ENCODE measurements around the gene TRMT44. TPM values are rescaled to one million over a fixed set of nuclear protein-coding genes. Genes with fewer than 3 reads are reported as not detected.

The TRMT44 gene
- total RNA-seq, 1 donor from 2014 or later, result 20.1 TPM

DNA sequence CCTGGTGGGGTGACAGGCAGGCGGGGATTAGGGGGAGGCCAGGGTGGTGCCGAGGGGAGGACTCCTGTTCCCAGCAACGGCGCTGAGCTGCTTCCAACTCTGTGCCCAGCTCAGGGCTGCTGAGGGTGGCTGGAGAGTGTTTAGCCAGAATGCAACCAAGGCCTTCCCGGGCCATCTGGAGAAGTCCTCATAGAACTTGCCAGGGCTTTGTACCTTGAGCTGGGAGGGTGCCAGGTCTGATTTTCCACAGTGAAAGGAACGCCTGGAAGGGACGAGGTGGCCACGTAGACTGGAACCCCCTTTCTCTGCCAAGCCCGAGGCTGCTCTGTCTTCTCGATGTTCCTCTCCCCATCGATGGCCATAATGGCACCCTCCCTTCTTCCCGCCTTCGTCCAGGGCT lies 82.6 kb downstream of the TRMT44 start:
- Mint-ChIP-seq H3K4me1 (no peaks in the 10 kb centered on the region), H3K27ac (ENCODE audit: unreplicated experiment) (no peak overlapping the region), H3K27me3 (ENCODE audit: low read depth) (no peaks in the 10 kb centered on the region), H3K9me3 (peaks cover 5% of the 10 kb centered on the region), H3K36me3 (ENCODE audit: low read depth) (no peaks in the 10 kb centered on the region), H3K4me3 (no peak overlapping the region)
- DNase-seq (ENCODE audit: low read depth, low spot score), result no peak
- TF ChIP-seq, protein P1, sequence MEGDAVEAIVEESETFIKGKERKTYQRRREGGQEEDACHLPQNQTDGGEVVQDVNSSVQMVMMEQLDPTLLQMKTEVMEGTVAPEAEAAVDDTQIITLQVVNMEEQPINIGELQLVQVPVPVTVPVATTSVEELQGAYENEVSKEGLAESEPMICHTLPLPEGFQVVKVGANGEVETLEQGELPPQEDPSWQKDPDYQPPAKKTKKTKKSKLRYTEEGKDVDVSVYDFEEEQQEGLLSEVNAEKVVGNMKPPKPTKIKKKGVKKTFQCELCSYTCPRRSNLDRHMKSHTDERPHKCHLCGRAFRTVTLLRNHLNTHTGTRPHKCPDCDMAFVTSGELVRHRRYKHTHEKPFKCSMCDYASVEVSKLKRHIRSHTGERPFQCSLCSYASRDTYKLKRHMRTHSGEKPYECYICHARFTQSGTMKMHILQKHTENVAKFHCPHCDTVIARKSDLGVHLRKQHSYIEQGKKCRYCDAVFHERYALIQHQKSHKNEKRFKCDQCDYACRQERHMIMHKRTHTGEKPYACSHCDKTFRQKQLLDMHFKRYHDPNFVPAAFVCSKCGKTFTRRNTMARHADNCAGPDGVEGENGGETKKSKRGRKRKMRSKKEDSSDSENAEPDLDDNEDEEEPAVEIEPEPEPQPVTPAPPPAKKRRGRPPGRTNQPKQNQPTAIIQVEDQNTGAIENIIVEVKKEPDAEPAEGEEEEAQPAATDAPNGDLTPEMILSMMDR (conservative IDR thresholded peaks at IDR 0.05), result no peak

DNA sequence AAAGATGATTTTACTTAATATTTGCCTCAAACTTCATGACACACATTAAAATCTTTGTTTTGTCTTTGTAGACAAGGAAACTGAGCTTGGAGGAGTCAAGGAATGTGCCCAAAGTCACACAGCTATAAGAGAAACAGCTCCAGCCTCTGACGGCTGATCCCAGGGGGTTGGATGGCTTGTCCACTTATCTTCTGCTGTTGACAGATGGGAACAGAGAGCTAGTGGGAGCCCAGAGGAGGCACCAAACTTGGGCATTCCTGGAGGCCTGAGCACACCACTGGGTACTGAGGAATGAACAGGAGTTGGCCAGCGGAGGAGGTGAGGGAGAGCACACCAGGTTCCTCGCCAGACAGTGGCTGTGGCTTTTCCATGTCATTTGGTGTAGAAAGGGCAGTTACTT lies 83.2 kb downstream of the TRMT44 start:
- TF ChIP-seq, protein P1 (conservative IDR thresholded peaks at IDR 0.05), result no peak
- DNase-seq (ENCODE audit: low read depth, low spot score), result no peak
- Mint-ChIP-seq H3K9me3 (peaks cover 5% of the 10 kb centered on the region), H3K4me1 (no peaks in the 10 kb centered on the region), H3K4me3 (no peak overlapping the region), H3K36me3 (ENCODE audit: low read depth) (no peaks in the 10 kb centered on the region), H3K27me3 (ENCODE audit: low read depth) (no peaks in the 10 kb centered on the region), H3K27ac (ENCODE audit: unreplicated experiment) (no peak overlapping the region)

DNA sequence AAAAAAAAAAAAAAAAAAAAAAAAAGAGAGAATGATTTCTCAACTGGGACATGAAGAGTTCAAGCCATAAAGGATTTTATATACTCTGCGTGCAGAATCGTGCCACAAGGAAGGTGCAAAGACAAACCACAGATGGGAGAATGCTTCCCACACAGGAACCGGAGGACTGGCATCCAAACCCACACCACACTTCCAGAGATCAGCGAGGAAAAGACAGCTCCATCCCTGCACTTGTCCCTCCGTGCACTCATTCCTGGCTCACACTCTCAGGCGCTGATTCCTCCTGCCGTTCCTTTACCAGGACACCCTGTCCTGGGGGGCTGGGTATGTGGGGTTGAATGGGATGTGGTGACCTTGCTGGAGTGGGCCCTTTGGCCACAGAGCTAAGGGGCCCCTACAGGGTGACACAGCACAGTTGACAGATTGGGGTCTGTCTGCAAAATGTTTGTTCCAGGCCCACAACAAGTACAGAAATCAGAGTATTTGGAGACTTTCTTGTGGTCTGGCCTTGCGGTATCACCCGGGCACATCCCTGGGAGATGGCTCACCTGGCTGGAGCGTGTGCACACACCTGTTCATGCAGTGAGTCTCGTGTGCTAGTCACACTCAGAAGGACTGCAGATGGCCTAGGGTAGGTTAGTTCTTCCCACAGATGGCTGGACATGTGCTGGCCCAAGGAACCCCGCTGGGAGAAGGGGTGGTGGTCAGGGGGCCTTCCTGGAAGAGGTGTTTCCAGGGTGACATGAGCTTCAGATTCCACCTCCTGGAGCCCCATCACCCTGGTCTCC lies 84.2 kb downstream of the TRMT44 start:
- H3K27me3 Mint-ChIP-seq (ENCODE audit: low read depth), result no peaks in the 10 kb centered on the region

DNA sequence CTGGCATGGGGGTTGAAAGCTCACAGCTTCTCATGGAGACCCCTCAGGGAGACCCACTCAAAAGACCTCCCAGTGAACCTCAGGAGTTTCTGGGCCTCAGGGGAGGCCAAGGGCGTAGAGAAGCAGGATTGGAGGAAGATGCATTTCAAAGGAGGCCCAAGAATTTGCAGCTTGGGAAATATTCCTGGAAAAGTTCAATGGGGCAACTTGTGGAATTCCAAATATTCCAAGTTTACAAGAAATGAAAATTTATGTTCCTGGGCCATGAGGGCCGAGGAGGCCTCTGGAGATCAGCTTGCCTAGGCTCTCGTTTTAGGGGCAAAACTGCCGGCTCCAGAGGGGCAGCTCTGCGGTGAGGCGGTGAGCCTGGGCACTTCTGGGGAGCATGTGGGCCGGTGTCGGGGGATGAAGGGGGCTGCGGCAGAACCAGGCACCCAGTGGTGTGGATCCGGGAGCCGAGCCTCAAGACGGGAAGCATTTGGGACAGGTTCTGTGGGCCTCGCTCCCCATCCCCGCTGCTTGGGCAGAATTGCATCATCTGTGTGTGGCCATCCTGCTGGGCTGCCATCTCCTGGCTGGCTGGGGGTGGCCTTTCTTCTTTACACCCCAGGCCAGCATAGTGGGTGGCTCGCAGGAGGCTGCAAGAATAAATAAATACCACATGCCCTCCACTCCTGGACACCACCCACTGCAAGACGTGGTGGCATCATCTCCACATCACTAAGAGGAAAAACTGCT lies 85.0 kb downstream of the TRMT44 start:
- H3K27ac Mint-ChIP-seq (ENCODE audit: unreplicated experiment), result no peak overlapping the region
- peaks cover under 1% of the 10 kb centered on the region for H3K9me3 Mint-ChIP-seq
- TF ChIP-seq, protein P1 (conservative IDR thresholded peaks at IDR 0.05), result no peak
- H3K4me1 Mint-ChIP-seq, result no peaks in the 10 kb centered on the region
- no peak for DNase-seq (ENCODE audit: low read depth, low spot score)
- no peaks in the 10 kb centered on the region for H3K27me3 Mint-ChIP-seq (ENCODE audit: low read depth)
- H3K36me3 Mint-ChIP-seq (ENCODE audit: low read depth), result no peaks in the 10 kb centered on the region
- no peak overlapping the region for H3K4me3 Mint-ChIP-seq

More for the DNA sequence above, 84.2 kb downstream of the TRMT44 start:
- Mint-ChIP-seq H3K27ac (ENCODE audit: unreplicated experiment) (no peak overlapping the region), H3K36me3 (ENCODE audit: low read depth) (no peaks in the 10 kb centered on the region), H3K9me3 (peaks cover 5% of the 10 kb centered on the region), H3K4me1 (no peaks in the 10 kb centered on the region), H3K4me3 (no peak overlapping the region)
- DNase-seq (ENCODE audit: low read depth, low spot score), result no peak
- TF ChIP-seq, protein P1 (conservative IDR thresholded peaks at IDR 0.05), result no peak

Other genes with a start within 250 kb of the TRMT44 start
- 2.5 and 2.7 TPM in 2 replicates for gene SH3TC1, start 241.5 kb upstream of the TRMT44 start, total RNA-seq
- 3.4 and 3.7 TPM in 2 replicates for gene HTRA3, start 171.0 kb upstream of the TRMT44 start, total RNA-seq
- 16.6 and 24.6 TPM in 2 replicates for gene ACOX3, start 54 bp upstream of the TRMT44 start, total RNA-seq
- not detected in 2 replicates for gene GPR78, start 139.6 kb downstream of the TRMT44 start, total RNA-seq
- gene CPZ, start 152.0 kb downstream of the TRMT44 start, total RNA-seq, result not detected in 2 replicates